HG03280 (cell line): Measurements from ENCODE around the gene MIEN1.
A peak's percentile ranks its signal among the peaks of the same experiment; 100 is the strongest.
"Not testable (repeated sequence)": the region's sequence is repeated elsewhere in the genome, so short reads cannot be mapped to it uniquely, and the experiment has no call there.

Experiments used
- ATAC-seq: cut with Tn5 transposase; IDR thresholded peaks from one replicate; pipeline ENCODE4 v1.9.1; 2021; ENCODE audit warnings: mild to moderate bottlenecking, moderate library complexity; ENCODE audit not compliant: unreplicated experiment

Gene MIEN1

GRCh38 chr17:39730095-39730921, at the start of gene MIEN1:
Gene MIEN1 (minus strand): TSS chr17:39730532. CDS start chr17:39730495, 37 bp downstream.
- ATAC-seq: peak; percentile 92

- ATAC-seq: peak; percentile 48
These were observed 47.4 kb upstream of the MIEN1 start for GRCh38 chr17:39777534-39778365.

GRCh38 chr17:39776252-39776651, 45.9 kb upstream of the MIEN1 start:
- ATAC-seq: no peak

GRCh38 chr17:39775031-39775430, 44.7 kb upstream of the MIEN1 start:
- ATAC-seq: no peak

- ATAC-seq: no peak
These were observed 43.7 kb upstream of the MIEN1 start for GRCh38 chr17:39774047-39774446.

- no peak for ATAC-seq
These were observed 42.9 kb upstream of the MIEN1 start for GRCh38 chr17:39772987-39773934.

GRCh38 chr17:39772415-39772814, 42.1 kb upstream of the MIEN1 start:
- no peak for ATAC-seq

GRCh38 chr17:39769974-39770587, 39.7 kb upstream of the MIEN1 start:
- ATAC-seq: peak; percentile 47

GRCh38 chr17:39767147-39767546, 36.8 kb upstream of the MIEN1 start:
- no peak for ATAC-seq

- ATAC-seq: no peak
These were observed 35.4 kb upstream of the MIEN1 start for GRCh38 chr17:39765766-39766165.

- no peak for ATAC-seq
These were observed 34.8 kb upstream of the MIEN1 start for GRCh38 chr17:39765175-39765574.

- not testable (repeated sequence) for ATAC-seq
These were observed 33.8 kb upstream of the MIEN1 start for GRCh38 chr17:39764171-39764570.

- ATAC-seq: no peak
These were observed 32.9 kb upstream of the MIEN1 start for GRCh38 chr17:39763051-39763820.

- no peak for ATAC-seq
These were observed 31.6 kb upstream of the MIEN1 start for GRCh38 chr17:39761861-39762496.

GRCh38 chr17:39759204-39759603, 28.9 kb upstream of the MIEN1 start:
- no peak for ATAC-seq

GRCh38 chr17:39757931-39758873, 27.9 kb upstream of the MIEN1 start:
- no peak for ATAC-seq

- no peak for ATAC-seq
These were observed 26.9 kb upstream of the MIEN1 start for GRCh38 chr17:39757176-39757662.
